Stimulated activated CD8-positive, alpha-beta memory T cell treated with anti-CD3 and anti-CD28 coated beads, Interleukin-15, amount 100 ng/mL, for 4 hours (primary cell): Measurements from ENCODE around the gene ATP6V0A4.
"Not testable (repeated sequence)": the region's sequence is repeated elsewhere in the genome, so short reads cannot be mapped to it uniquely, and the experiment has no call there.

Experiments used
- DNase-seq, 2 donors: peaks; one replicate each; pipeline ENCODE4 v3.0.0-alpha.2; 2020; ENCODE audit warnings: low read depth in 2 of 2

ATP6V0A4 gene

DNA sequence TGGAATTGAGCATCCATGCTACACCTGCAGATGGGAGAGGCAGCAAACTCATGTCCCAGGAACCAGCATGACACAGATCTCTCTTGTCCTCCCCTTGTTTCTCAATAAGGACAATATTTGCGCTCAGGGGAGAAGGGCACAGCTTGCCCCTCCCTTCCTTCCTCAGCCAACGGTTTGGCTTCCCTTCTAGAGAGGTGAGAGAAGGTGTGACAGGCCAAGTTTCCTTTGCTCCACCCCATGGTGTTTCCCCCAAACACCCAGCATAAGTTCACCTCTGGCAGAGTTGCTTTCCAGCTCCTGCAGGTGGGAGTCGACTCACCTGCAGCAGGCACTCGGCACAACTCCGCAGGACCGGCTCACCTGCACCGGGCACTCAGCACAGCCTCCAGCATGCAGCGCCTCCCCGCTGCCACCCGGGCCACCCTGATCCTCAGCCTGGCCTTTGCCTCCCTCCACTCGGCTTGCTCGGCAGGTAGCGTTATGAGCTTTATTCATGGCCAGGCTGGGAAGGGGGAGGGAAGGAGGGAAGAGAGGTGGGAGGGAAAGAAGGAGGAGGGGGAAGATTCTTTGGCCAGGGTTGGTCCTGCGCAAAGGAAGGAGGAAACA is at the start of gene ATP6V0A4, which contains the start of gene TMEM213:
Gene ATP6V0A4, minus strand, starts transcription at position 482 of the 606 bp plus-strand sequence. CDS start 26,949 bp downstream, outside the sequence.
Gene TMEM213, plus strand, starts transcription at position 280 of the 606 bp plus-strand sequence. Its CDS starts 111 bp downstream, at position 391.
- no peak for DNase-seq

DNA sequence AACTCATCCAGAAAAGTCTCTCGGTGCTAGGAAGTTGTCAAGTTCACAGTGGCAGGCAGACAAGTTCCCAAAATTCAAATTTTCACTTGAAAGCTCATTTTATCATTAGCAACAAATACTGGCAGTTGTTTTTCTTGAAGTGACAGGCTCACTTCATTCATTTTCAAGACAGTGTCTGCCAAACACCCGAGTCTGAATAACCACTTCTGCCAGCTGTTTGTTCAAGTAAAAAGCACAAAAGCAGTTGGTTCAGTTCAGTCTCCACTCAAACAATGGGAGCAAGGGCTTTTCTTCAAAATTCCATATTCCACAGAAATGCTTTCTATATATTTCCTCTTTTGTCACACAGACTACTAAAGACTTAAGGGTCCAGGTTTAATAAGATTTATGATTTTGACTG is 47.7 kb upstream of the ATP6V0A4 start:
- DNase-seq = no peak

DNA sequence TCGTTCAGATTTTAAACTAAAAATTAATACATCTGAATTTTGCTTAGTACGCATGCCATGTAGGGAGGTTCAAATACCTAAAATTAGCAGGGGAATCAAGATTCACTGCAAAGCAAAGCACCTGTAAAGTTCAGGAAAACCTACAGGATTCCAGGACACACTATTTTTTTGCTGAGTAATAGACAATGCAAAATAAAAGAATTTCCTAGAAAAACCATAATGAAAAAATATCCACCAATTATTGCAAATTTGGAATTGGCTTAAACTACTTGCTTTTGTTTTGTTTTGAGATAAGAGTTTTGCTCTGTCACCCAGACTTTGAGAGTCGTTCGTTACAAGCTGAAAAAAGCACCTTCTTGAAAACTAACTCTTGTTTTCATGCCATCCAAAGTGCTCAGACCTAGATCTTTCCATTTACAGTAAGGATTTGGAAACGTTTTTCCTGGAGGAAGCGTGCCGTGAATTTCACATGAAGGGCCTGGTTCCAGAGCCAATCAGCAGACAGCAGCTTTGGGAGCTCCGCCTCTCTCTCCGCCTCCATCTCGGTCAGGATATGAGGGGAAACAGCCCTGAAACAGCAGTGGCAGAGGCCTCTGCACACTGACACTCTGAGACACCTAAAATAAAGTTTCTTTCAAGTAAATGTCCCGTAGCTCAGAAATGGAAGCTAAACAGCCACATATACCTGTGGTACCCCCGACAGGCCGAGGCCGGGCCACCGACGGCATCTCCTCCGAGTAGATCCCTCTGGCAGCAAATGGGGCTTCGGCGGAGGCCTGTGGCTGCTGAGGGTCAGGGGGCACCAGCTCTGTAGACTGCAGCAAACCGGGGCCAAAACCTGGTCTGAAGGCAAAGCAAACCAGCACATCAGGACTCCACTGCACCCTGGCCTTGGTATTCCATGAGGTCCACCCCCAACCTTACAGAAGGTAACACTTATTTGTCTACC is 45.9 kb upstream of the ATP6V0A4 start:
- no peak for DNase-seq

DNA sequence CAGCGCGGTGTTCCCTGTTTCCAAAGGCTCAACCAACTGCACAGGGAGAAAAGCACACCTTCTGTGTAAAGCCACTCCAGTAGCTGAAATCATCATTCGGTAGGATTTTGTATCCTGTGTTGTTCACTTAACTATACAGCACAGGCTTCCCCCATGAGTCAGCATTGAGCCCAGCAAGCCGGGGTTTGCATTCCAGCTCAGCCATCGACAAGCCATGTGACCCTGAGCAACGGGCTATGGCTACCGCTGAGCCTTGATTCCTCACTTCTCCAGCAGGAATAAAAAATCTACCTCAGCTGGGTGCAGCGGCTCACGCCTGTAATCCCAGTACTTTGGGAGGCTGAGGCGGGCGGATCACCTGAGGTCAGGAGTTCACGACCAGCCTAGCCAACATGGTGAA is 44.1 kb upstream of the ATP6V0A4 start:
- no peak for DNase-seq

DNA sequence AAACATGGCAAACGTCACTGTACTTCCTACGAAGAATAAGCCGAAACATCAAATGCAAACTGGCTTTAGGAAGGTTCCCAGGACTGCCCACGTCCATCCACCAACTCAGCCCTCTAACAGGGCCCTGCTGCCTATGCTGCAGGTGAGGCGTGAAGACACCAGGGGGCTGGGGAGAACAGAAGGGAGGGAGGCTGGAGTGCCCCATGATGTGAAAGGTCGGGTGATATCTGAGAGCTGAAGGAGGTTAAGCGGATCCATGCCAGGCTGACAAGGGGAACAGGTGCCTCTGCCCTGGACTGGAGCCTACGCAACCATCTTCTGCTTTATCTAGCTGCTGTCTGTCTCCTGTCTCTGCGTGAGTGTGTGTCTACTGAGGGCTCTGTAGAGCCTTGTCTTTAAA is 40.2 kb upstream of the ATP6V0A4 start:
- no peak for DNase-seq

DNA sequence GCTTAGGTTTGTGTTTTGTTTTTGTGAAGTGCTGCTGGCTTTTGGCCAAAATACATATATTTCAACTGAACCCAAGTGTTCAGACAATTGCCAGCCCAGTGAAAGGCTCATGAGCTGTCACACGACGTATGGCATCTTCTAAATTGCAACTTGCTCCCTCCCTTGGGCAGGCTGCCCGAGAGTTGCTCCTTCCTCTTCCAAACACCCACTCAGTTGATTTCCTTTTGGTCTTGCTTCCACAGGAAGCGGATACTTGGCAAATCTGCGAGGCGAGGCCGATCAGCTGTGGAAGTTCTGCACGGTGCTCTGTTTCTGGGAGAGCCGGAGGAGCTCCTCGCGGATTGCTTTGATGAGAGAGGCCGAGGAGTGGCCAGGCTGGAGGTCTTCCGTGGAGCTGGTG is 39.6 kb upstream of the ATP6V0A4 start:
- no peak for DNase-seq

DNA sequence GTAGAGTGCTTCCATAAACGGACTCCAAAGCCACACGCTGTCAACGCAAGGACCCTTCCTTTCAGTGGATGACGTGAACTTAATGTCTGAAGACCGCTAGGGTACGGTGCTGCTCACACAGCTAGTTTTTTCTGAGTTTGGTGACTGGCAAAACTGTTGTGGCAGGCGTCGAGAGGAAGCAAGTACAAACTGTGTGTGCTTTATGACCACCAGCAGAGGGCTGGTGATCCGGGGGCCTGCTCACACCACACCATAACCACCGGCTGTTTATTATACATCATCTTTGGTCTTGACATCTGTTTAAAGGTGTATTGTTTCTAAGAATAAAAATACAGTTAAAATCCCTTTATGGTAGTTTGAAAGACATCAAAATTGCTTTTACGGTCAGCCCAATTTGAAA is 37.1 kb upstream of the ATP6V0A4 start:
- DNase-seq = no peak

DNA sequence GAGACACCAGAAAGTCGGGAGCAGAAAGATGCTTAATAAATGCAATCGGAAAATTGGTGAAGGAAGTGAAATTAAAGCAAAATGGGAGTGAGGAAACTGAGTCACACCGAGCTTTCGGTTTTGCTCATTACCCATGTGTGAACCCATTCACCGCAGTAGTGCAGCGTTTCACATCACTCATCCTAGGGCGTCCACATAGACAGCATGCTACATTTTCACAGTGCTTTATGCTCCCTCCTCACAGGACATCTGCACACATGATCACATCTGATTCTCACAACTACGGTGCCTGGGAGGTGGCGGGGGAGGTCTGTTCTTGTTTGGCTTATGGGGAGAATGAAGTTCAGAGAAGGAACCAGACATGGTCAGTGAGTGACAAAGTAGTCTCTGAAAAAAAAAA is 36.6 kb upstream of the ATP6V0A4 start:
- DNase-seq = no peak

DNA sequence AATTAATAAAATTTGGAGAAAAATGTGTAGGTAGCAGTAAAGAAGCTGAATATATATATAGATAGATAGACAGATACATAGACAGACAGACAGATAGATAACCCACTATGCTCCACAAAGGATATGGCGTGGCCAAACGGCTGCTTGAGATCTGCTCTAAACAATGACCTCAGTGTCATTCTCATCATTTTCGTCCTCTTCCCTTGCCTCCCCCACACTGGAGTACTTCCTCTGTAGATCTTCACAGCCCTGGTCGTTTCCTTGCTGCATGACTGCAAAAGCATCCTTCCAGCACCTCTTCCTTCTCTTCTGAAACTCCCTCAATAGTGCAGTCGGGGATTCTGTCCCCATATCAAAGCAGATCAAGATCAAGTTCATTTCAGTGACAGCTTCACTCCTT is 35.6 kb upstream of the ATP6V0A4 start:
- DNase-seq = no peak

DNA sequence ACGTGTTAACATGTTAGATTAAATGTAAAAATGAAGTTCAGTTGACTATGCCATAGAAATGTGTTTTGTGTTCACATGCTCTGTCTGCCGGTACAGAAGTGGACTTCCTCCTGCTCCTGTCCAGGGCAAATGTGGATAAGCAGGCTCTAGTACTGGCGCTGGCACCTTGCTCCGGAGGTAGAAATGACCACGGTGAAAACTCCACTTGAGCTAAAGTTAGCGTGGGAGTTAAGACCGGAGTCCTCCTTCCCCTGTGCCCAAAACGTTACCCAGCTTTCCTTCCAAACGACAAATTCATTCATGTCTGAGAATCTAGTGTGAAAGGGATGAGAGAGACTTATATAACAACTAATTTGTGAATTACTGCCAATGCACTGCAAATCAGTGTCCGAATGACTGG is 35.0 kb upstream of the ATP6V0A4 start:
- no peak for DNase-seq

DNA sequence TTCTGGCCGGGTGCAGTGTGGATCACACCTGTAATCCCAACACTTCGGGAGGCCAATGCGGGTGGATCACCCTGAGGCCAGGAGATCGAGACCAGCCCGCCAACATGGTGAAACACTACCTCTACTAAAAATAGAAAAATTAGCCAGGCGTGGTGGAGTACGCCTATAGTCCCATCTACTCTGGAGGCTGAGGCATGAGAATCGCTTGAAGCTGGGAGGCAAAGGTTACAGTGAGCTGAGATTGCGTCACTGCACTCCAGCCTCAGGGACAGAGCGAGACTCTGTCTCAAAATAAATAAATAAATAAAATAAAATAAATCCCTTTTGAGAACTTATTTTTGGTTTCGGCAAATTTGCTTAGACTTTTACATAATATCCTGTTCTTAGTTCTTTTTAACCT is 31.3 kb upstream of the ATP6V0A4 start:
- no peak for DNase-seq

DNA sequence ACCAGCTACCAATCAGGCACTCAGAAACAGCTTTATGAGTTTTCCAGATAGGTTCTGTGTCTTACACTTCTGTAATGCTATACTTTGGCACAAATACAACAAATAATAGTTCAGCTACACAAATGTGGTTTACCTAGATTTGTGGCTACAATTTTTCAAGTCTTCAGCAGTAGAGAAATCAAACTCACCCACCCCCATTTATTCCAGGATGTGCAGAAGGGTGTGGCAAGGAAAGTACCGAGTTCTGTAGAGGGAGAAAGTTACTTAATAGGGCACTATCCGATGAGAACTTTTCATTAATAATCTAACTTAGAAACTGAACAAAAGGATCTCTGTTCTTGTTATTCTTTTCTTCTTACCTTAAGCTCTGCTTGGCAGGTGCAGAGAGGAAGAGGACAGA is 30.3 kb upstream of the ATP6V0A4 start:
- no peak for DNase-seq

DNA sequence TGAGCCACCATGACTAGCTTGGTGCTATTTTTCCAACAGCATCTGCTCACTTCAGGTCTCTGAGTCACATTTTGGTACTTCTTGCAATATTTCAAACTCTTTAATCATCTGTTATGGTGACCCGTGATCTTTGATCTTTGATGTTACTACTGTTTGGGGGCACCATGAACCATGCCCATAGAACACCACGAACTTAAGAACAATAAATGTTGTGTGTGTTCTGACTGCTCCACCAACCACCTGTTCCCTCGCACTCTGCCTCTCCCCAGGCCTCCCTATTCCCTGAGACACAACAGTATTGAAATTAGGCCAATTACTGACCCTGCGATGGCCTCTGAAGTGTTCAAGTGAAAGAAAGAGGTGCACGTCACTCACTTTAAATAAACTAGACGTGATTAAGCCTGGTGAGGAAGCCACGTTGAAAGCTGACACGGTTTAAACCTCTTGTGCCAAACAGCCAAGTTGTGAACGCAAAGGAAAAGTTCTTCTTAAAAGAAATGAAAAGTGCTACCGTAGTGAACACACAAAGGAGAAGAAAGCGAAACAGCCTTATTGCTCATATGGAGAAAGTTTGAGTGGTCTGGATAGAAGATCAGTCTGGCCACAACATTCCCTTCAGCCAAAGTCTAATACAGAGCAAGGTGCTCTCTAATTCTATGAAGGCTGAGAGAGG is 27.2 kb upstream of the ATP6V0A4 start:
- DNase-seq = no peak

DNA sequence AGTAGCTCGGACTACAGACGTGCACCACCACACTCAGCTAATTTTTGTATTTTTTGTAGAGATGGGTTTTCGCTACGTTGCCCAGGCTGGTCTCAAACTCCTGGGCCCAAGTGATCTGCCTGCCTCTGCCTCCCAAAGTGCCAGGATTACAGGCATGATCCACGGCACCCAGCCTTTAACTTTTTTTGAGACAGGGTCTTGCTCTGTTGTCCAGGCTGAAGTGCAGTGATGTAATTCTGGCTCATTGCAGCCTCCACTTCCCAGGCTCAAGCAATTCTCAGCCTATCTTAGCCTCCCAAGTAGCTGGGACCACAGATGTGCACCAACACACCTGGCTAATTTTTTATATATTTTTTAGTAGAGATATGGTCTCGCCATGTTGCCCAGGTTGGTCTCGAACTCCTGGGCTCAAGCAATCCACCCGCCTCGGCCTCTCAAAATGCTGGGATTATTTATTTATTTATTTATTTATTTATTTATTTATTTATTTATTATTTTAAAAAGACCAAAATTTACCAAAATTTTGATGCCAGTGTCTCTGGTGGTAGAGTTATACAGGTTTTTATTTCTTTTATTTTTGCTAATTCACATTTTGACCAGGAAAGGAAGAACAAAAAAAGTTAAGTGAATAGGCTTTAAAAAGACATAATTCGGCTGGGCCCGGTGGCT is 25.0 kb upstream of the ATP6V0A4 start:
- no peak for DNase-seq

DNA sequence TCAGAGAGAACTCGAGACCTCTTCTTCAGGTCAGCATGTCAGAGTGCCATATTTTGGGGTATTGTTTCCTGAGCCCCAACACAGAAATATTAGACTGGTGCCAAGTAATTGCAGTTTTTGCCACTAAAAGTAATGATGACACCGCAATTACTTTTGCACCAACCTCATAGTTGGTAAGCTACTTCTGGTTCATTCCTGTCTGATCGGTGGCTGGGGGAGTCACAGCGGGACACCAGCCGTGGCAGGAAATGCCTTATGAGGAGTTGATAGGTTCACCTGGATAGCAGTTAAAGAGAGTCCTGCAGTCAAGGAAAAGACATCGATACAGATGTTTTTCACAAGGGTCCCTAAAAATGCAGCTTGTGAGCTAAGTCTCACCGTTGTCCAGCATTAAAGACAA is 23.9 kb upstream of the ATP6V0A4 start:
- no peak for DNase-seq

DNA sequence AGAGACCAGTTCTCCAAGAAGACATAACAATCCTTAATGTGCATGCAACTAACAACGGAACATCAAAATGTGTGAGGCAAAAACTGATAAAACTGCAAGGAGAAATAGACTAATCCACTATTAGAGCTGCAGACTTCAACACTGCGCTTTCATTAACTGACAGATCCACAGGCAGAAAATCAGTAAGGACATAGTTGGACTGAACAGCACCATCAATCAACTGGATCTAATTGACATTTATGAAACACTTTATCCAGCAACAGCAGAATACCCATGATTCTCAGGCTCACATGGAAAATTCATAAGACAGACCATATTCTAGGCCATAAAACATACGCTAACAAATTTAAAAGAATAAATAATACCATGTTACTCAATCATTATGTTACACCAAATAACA is 21.6 kb upstream of the ATP6V0A4 start:
- no peak for DNase-seq

DNA sequence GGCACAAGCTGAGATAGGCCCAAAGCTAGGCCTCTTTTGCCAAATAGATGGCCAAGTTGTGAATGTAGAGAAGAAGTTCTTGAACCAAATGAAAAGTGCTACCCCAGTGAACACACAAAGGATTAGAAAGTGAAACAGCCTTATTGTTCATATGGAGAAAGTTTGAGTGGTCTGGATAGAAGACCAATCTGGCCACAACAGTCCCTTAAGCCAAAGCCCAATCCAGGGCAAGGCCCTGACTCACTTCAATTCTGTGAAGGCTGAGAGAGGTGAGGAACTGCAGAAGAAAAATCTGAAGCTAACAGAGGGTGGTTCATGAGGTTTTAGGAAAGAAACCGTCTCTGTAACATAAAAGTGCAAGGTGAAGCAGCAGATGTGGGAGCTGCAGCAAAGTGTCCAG is 18.7 kb upstream of the ATP6V0A4 start:
- DNase-seq = no peak

DNA sequence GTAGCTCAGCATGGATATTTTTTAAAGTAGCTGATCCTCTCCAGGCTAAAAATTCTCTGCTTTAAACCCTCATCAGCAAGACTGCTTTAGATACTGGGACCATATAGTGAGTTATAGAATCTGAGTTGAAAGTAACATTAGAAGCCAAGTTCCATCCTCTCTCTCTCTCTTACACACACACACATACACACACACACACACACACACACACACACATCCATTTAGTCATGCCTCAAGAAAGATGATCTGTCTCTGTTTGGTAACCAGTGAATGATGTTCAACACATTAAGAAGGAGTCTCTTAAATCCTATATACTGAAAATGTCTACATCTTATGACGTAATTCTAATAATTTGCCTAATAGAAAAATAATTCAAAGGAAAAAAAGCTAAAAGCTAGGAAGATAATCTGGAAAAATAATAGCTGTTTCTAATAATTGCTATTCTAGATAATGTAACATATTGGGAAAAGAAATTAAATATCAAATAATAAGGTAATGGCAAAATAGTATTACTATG is 16.9 kb upstream of the ATP6V0A4 start:
- no peak for DNase-seq

DNA sequence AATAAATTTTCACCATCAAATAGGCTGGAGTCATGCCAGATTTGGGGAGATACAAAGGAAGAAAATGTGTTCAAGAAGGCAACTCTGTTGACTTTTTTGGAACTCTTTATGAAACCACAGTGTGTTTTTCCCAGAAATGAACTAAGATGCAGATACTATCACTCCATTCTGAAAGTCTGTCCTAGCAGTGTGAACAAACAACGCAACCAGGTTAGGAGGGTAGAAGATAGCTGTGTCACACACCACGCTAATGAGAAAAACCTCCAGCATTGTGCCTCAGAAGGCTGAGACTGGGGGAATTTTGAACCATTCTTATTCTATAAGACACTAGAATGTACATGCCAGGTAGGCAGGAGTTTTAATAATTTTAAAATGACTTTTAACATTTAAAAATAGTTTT is 15.9 kb upstream of the ATP6V0A4 start:
- no peak for DNase-seq

DNA sequence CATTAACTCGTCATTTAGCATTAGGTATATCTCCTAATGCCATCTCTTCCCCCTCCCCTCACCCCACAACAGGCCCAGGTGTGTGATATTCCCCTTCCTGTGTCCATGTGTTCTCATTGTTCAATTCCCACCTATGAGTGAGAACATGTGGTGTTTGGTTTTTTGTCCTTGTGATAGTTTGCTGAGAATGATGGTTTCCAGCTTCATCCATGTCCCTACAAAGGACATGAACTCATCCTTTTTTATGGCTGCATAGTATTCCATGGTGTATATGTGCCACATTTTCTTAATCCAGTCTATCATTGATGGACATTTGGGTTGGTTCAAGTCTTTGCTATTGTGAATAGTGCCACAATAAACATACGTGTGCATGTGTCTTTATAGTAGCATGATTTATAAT is 13.3 kb upstream of the ATP6V0A4 start:
- DNase-seq = not testable (repeated sequence)

DNA sequence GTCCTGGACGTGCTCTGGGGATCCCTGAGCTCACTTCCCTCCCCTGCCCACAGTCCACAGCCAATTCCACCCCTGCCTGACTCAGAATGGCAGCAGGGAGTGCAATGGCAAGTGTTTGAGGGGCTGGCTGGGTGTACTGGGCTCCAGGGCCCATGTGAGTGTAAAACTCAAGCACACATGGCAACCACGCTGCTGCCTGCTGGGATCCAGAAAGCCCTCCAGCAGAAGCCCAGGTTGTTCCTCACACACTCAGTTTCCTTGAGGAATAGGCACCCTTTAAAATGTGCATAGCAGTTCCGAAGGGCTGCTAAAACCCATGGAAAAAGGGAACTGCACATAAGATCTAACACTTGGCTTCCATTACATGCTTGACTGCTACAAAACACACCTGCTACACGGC is 11.3 kb upstream of the ATP6V0A4 start:
- no peak for DNase-seq

DNA sequence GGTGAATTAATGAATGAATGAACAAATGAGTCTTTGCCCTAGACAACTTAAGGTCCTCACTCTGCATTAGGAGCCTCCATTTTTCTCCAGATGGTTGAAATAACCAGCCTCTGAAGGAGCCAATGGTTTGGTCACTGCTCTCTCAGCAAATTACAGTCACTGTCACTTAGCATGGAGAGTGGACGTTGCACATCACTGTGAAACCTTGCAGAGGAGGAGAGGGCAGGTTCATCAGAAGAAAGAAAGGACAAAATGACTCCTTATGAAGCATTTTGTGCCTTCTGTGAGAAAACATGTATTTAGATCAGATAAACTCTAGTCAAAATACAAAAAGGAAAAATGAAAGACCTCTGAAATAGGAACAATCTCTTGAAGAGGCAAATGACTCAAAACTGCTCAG is 6.6 kb upstream of the ATP6V0A4 start:
- DNase-seq = no peak
